CD4-positive, alpha-beta T cell treated with Interleukin-4 for 1 hour (primary cell): ENCODE measurements around the gene MTR.
"Not testable (repeated sequence)": the region's sequence is repeated elsewhere in the genome, so short reads cannot be mapped to it uniquely, and the experiment has no call there.

Experiments used
- DNase-seq, 2 donors: peaks; one replicate each; pipeline ENCODE4 v3.0.0-alpha.2; 2020 to 2022

The MTR gene

DNA sequence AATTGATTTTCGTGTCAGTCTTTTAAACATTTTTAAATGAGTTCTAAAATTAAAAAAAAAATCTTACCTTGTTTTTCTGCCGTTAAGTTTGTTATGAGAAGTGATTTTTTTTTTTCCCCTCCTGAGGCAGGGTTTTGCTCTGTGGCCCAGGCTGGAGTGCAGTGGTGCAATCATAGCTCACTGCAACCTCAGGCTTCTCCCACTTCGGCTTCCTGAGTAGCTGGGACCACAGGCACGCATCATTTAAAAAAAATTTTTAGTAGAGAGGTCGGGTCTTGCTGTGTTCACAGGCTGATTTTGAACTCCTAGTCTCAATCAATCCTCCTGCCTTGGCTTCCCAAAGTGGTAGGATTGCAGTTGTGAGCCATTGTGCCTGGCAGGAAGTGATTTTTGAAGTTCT is 41.1 kb downstream of the MTR start:
- DNase-seq: no peak

DNA sequence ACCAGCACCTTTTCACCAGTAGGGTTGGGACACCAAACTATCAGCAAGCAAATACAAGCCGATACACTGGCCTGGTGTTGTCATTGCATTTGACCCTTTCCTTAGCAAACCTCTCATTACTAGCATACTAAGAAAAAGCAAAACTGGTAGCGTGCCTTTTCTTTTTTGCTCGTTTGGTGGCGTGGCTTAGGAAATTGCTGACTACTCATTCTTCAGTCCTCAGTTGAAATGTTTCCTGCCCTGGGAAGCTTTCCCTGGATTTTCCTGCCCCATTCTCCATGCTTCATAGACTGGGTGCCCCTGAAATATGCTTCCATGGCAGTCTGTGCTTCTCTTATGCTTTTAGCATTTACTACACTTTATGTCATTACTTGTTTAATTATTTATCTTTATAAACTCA is 42.0 kb downstream of the MTR start:
- no peak for DNase-seq

DNA sequence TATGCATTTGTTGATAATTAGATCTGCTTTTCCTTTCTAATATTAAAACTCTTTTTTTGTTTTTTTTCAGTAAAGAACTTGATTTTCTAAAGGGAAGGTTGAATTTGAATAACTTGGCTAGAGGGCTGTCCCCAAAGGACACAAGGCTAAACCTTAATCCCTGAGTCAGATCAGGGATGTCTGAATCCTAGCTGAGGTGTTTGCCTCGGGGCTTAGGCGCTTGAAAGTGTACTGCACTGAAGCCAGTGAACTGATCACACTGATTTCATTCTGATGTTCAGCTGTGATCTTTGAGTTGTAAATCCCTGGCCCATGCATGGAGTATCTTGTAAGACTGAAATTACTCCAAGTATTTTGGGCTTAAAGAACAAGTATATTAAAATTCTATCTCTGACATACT is 42.8 kb downstream of the MTR start:
- no peak for DNase-seq

DNA sequence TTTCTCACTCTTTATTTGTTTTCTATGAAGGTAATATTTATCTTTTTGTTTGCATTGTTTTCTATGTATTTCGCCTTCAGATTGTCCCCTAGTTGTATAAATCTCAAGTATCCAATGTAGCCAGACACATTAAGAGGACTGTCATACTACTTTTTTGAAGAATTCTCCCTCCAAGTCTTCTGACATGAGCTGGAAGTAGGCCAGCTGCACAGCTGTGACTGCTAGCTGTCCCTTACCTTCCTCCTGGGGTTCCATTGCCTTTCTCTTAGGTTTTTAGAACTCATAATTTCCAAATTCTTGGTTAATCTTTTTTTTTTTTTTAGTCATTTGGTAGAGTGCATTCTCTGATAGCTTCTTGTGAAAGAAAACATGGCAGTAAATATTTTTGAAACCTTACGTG is 46.2 kb downstream of the MTR start:
- no peak for DNase-seq

DNA sequence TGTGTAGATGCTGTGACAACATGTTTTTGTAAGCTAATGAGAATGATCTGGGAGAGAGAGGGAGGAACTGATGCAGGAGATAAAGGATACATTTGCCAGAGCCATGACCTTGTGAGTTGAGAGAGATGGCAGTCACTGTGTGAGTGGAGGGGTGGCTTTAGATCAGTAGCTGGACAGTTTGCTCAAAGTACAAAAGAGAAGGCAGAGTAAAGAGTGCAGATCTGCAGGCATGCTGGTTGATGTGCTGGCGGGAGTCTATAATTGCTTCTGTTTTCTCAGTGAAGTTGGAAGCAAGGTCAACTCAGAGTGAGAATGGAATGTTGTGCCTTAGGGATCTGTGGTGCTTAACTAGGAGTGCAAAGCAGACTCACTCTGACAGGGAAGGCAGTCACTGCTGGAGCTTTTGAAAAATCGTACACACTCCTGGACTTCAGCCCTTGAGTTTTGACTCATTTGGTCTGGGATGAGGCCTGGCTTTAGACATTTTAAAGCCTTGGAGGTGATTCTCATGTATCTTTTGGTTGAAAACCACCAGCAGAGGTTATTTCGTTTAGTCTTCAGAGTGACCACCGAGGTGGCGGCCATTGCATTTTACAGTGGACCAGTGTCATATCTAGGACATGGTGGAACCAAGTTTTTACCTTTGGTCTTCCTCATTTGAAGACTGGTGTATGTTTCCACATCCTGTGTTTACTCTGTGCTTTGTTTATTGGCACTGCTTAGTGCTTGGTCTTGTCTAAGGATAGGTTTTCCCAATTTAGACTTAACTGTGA is 49.6 kb downstream of the MTR start:
- DNase-seq: no peak

DNA sequence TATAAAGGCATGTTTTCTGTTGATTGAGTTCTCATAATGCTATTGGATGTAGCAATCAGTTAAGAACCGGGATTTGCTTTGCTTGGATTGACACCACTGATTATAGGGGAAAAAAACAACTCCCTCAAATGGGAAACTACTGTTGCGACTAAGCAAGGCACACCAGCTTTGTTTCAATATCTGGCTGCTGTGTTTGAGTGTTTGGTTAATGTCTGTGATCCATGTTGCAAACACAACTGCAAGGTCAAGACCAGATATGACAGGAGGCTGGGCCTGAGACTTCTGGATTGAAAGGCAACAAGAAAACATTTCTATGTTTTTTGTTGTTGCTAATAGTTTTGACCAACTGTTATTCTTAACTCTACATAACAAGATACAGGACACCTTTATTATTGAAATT is 50.7 kb downstream of the MTR start:
- no peak for DNase-seq

DNA sequence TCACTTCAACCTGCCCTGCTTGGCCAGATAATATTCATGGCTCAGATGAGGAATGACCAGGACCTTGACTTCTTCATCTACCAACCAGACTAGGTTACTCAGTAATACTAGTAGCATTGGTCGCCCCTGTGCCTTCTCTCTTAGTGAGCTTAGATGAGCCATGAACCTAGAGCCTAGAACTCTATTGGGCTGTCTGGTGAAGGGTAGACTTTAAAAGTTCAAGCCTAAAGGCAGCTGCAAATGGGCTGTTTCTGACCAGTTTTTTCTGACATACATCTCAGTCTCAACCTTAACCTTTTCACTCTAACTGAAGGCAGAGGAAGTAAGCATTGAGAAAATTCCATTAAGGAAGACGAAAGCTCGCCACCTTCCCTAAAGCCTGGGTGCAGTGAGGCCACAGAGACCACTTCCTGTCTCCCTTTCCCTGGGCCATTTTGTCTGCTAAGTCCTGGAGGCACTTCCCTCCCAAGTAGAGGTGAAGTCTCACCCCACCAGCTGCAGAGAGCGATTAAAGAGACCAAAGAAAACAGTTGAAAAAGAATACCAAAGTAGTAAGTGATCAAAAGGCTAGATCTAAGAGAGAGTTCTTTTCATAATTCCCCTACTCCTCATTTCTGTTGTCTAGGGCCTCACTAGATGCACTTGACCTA is 53.3 kb downstream of the MTR start:
- DNase-seq: no peak

DNA sequence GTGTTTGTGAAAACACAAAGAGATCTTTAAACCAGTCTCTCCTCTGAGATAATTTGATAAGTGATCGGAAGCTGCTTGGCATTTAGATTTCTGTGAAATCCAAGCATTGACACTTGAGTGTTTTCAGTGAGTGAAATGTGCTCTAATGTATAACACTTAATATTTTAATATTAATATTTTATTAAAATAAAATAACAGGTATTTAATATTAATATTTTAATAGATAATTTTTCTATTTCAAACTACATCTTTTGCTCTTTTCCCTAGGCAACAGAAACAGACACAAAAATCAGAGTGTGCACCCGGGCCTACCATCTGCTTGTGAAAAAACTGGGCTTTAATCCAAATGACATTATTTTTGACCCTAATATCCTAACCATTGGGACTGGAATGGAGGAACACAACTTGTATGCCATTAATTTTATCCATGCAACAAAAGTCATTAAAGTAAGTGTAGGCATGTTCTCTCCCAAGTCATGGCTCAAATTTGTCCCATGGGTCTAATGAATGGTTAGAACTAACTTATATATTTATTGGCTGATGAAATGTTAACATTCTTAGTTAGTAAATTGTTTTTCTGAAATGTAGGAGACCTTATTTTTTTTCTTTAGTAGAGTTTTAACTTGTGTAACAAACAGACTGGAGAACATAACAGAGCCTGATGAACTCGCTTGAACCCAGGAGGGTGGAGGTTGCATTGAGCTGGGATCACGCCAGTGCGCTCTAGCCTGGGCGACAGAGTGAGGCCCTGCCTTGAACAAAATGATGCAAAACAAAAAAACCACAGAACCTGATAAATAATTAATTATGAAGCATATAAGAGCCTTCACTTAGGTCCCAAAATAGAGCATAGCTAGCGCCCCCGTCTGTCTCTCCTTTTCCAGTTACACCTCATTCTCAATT is 55.2 kb downstream of the MTR start:
- DNase-seq: no peak

DNA sequence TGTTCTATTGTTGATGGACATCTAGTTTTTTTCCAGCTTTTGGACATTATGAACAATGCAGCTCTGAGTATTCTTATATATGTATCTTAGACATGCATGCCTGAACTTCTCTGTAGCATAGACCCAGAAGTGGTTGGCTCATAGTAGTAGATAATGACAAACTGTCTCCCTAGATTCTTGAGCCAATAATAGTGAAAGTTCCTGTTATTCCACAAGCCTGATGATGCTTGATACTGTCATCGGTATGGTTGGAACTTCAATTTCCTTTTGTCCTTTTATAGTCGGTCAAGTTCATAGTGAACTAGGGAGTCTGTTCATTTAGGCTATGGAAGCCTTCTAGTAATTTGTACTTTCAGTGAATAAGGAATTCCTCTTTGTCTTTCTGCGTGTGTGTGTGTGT is 56.8 kb downstream of the MTR start:
- no peak for DNase-seq

DNA sequence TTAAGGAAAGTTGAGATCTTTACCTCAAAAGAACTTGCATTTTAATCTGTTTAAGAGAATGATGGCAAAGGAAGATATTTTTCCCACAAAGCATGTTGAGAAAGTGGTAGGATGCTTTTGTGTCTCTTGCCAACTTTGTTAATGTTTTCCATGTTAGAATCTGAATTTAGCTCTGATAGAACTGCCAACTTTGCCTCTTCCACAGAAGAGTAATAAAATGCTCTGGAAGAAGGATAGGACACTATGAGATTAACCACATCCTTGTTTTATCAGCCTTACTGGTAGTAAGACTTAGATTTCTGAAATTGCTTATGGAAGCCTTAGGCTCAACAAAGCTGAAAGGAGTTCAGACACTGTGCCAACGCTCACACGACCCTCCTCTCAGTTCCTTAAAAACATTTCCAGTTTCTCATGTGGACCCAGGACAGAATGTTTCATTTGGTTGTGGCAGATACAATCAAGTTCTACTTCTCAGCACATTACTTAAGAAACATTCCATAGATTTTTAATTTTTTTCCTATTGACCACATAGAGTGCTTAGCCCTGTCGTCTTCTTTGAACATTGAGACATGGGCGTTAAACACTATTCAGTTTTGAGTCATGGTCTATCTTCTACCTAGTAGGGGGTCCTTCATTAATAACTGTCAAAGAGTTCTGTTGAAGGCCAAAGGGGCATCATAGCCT is 59.0 kb downstream of the MTR start:
- no peak for DNase-seq

DNA sequence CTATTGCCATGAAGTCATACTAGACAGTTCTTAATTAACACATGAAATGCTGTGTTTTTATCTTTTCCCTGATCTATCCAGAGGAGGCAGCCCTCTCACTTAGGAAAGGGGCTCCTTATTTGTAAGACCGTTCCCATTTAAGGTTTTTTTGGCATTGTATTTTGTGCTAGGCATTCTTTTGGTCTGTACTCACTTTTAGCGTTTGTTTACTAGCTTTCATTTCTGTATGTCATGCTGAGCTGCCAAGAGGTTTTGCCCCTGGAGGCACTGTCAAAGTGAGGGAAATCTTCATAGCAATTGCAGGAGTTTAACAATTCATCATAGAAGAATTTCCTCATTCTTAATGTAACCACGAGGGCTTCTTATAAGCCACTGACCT is 59.5 kb downstream of the MTR start:
- no peak for DNase-seq

DNA sequence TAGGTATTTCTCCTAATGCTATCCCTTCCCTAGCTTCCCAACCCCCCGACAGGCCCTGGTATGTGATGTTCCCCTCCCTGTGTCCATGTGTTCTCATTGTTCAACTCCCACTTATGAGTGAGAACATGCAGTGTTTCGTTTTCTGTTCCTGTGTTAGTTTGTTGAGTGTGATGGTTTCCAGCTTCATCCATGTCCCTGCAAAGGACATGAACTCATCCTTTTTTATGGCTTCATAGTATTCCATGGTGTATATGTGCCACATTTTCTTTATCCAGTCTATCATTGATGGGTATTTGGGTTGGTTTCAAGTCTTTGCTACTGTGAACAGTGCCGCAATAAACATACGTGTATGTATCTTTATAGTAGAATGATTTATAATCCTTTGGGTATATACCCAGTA is 61.6 kb downstream of the MTR start:
- DNase-seq: not testable (repeated sequence)

DNA sequence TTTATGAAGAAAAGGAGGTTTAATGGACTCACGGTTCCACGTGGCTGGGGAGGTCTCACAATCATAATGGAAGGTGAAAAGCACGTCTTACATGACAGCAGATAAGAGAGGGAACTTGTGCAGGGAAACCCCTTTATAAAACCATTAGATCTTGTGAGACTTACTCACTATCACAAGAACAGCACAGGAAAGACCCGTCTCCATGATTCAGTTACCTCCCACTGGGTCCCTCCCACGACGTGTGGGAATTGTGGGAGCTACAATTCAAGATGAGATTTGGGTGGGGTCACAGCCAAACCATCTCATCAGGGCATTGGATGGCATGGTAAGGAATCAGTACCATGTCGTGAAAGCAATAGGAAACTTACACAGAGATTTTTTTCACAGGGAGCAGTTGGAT is 63.1 kb downstream of the MTR start:
- no peak for DNase-seq

DNA sequence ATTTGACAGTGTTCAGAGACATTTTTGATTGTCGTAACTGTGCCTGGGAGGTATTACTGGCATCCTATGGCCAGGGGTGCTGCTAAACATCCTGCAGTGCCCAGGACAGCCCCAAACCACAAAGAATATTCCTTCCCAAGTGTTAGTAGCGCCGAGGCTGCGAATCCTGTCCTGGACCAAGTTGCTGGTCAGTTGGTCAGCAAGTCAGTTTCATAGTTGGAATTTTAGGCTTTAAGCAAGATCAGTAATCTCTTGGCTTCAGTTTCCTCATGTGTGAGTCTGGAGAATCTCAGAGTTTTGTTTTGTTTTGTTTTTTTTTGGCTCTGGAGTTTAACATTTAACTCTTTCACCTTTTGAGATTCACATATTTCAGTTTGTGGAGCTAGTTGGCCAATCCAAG is 65.0 kb downstream of the MTR start:
- DNase-seq: no peak

DNA sequence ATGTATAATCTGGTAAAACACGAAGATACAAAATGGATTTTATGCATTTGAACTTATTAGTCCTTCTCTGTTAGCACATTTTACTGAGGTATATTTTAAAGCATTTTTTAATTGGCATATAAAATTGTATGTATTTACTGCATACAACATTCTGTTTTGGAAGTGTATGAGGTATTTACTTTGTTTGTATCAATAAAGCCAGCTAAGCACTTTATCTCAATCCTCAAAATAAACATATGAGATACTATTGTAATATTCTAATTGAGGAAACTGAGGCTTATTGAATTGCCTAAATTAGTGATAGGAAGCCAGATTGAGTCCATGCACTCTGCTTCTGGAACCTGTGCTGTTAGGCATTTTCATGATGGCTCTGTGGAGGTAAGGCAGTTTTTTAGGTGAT is 65.6 kb downstream of the MTR start:
- DNase-seq: no peak

DNA sequence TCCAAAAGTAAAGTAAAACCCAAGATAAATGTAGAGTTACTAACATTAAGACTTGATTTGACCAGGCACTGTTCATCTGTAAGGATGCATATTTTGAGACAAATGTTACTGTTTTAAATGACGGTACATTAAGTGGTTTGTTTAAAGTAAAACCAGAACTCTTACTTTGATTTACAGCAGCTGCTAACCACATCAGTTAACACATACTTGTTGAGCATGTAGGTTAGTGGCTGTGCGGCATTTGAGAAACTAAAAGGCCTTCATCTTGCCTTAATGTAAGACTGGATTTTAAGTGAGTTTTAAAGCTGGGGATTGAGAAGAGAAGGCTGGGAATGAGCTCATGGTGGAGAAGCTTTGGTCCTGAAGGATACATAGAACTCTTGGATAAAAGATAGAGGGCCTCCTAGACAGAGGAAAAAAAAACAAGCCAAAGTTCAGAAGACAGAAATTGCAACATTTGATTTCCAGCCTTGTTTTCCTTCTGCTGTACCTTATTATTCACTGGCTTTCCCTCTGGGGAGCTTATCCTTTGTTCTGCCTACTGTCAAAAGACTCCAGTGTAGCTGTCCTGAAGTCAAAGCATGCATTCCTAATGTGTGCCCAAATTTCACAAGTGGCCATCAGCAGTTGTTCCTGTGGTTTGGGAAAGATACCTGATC is 66.6 kb downstream of the MTR start:
- peak in 1 of 2 donors; percentile 5 for DNase-seq

DNA sequence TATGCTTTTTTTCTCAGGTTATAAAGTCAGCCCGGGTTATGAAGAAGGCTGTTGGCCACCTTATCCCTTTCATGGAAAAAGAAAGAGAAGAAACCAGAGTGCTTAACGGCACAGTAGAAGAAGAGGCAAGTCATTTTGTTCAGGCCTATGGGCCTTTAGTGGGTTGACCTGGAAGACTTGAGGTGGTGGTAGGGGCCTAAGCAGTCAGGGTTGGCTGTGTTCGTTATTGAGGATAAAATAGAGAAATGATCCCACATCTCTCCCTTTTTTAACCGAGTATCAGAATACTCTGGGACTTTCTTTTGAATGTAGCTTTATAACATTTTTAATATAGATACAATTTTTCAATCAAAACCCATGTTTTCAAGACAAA is 67.1 kb downstream of the MTR start:
- no peak for DNase-seq

DNA sequence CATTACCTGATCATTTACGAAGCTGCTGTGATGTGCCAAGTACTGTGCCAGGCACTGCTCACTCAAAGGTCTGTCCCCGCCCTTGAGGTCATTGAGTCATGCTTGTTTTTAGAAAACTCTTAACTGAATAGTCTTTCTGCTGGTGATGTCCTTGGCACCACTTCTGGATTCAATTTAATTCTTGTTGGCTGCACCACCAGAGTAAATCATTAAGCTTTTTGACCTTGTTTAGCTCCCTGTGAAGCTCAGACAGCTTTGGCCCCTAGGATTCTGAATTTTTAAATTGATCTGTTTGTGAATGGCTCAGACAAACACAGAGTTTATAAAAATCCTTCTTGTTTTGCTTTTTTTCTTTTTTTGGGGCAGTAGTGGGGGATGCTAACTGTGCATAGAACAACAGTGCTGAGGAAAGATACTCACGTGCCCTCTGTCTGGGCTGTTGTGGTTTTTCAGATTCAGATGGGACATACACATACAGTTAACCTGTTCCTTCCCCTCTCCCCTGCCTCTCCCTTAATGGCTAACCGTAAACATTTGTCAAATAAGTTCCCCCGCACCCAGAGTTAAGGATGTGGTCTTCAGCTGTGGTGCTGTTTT is 67.6 kb downstream of the MTR start:
- no peak for DNase-seq

DNA sequence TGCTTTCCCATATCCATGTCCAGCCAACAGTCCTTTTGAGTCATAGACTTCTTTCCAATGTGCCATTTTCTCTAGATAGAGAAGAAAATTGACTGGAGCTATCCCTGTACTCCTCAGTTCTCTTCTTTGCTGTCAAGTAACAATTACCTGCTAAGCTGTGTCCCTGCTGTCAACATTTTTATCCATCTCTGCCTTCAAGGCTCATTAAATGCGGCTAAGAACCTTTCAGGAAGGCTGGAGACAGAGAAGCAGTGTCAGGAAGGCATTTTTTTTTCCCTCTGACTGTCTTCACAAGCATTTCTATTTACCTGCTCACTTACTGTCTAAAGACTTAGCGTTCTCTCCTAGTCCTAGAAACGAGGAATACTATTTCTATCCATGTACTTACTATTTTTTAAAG is 69.1 kb downstream of the MTR start:
- no peak for DNase-seq

DNA sequence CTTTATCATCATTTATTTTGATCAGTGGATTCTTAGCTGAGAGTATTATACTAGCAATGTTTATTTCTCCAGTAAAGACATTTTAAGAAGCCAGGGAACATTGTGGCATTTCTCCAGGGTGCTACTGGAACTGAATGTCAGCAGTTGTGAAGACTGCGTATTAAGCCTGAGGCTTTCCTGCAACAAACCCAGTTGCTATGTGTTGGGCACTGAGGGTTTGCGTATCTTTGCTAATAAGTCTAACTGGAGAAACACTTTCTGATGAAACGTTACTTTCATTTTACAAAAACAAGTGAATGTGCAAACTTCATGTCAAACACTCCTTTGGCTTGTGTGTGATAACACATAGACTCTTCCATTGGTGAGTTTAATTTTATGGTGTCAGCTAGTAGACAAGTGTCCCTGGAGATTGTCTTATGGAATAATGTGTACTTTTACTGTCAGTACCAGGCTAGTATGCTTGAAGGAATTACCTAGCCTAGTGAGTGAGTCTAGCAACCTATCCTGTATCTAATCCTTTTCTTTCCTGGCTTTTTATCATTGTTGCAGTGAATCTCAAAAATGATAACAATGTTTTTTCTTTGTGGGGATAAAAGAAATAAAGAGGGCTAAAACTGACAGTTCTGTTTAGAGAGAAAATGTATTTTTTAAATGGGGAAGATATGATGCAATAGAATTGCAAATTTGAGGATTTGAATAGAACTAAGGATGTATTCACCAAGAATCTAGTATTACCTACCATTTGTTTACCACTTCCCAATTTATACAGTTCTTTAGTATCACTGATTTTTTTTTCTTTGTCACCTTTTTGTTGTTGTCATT is 70.1 kb downstream of the MTR start:
- DNase-seq: no peak

DNA sequence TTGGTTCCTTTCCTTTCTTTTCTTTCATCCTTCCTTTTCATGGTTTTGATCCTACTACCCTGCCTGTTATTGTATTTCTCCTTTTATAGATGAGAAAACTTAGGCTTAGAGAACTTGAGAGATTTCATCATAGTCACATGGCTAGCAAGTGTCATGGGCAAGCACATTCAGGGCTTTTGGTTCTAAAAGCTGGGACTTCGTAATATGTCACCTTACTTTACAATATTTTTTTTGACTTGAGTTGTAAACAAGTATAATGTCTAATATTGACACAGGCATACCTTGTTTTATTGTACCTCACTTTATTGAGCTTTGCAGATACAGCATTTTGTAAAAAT is 70.7 kb downstream of the MTR start:
- DNase-seq: no peak
